HepG2 (cell line): Measurements from ENCODE around the gene FGD6. TPM values are rescaled to one million over a fixed set of nuclear protein-coding genes. Genes with fewer than 3 reads are reported as not detected.

Source experiments
- ATAC-seq: fragments of 200-7000 bp; cut with Tn5 transposase; 3 replicates; pipeline ENCODE4 v1.9.1; 2020; ENCODE audit warnings: mild to moderate bottlenecking, moderate library complexity
- BruUV-seq: library from RNA; stranded (reverse); fragments of 400-500 nt; replicated peaks from 2 replicates; lab custom pipeline; 2021; lab: Mats Ljungman, UMichigan
- CTCF ChIA-PET: fragments of 300-600 bp; formaldehyde crosslinking; extraction: SDS; loops from one replicate; lab custom pipeline; 2021; ENCODE audit warnings: low total read pairs, inconsistent platforms, low intra/inter-chr PET ratio; lab: Yijun Ruan, JAX
- POLR2A ChIA-PET: fragments of 350-600 bp; sonication (Branson Sonifier 250); formaldehyde crosslinking; loops from one replicate; lab custom pipeline; 2020; ENCODE audit warnings: antibody characterized with exemption, inconsistent platforms; lab: Yijun Ruan, JAX
- DNase-seq: peaks from one replicate; pipeline ENCODE4 v3.0.0-alpha.2; 2015; ENCODE audit warnings: low spot score
- FAIRE-seq: peaks from 3 replicates; lab custom pipeline; 2011; peaks lifted over from hg19 to GRCh38; lab: Jason Lieb, UNC
- H2AFZ ChIP-seq: one replicate; pipeline ENCODE4 v1.6.1; 2011; ENCODE audit warnings: low read length, inconsistent platforms
- H3K27ac ChIP-seq: fragments of 300-600 bp; 3 replicates; pipeline ENCODE4 v1.8.0; 2011; ENCODE audit warnings: mixed run types, mild to moderate bottlenecking, mixed read lengths, low read length, inconsistent platforms; ENCODE audit not compliant: insufficient read depth; ENCODE audit errors: extremely low read length
- H3K27me3 ChIP-seq, 2 experiments: fragments of 200-600 bp in 1 of 2; 2 replicates in 1 of 2; 3 replicates in 1 of 2; pipeline versions ENCODE4 v1.6.0 to v1.8.0; 2011; ENCODE audit warnings: low read length in 2 of 2, mild to moderate bottlenecking in 2 of 2, moderate library complexity in 2 of 2, inconsistent platforms in 1 of 2; ENCODE audit not compliant: insufficient read depth in 2 of 2, control insufficient read depth in 1 of 2
- H3K36me3 ChIP-seq, 2 experiments: fragments of 200-600 bp in 1 of 2; replicated peaks in 1 of 2; 2 replicates in 1 of 2; 3 replicates in 1 of 2; pipeline versions ENCODE4 v1.5.1 to v1.8.0; 2011; ENCODE audit warnings: low read length in 2 of 2, inconsistent platforms in 1 of 2; ENCODE audit not compliant: insufficient read depth in 2 of 2, control insufficient read depth in 1 of 2
- H3K4me1 ChIP-seq: 2 replicates; pipeline ENCODE4 v1.5.1; 2012; ENCODE audit warnings: low read length, inconsistent platforms; ENCODE audit not compliant: insufficient read depth
- H3K4me2 ChIP-seq: 2 replicates; pipeline ENCODE4 v1.6.0; 2011; ENCODE audit warnings: low read depth, low read length, inconsistent platforms
- H3K4me3 ChIP-seq, 3 experiments: fragments of 200-600 bp in 1 of 3; sonication (generic), shearing (Covaris generic) in 1 of 3; replicated peaks in 1 of 3; 2 replicates each; pipeline ENCODE4 v1.5.1; 2011 to 2016; ENCODE audit warnings: low read length in 3 of 3, inconsistent platforms in 2 of 3, low read depth in 2 of 3, mild to moderate bottlenecking in 2 of 3, control low read depth in 1 of 3, mixed read lengths in 1 of 3; ENCODE audit not compliant: insufficient read depth in 1 of 3
- H3K79me2 ChIP-seq: one replicate; pipeline ENCODE4 v1.6.1; 2011; ENCODE audit warnings: low read length, inconsistent platforms; ENCODE audit not compliant: insufficient read depth
- H3K9ac ChIP-seq: 2 replicates; pipeline ENCODE4 v1.6.0; 2011; ENCODE audit warnings: mild to moderate bottlenecking, low read depth, low read length, inconsistent platforms; ENCODE audit not compliant: insufficient read depth
- H3K9me3 ChIP-seq: 2 replicates; pipeline ENCODE4 v1.5.1; 2012; ENCODE audit warnings: mild to moderate bottlenecking, low read length
- H4K20me1 ChIP-seq: 2 replicates; pipeline ENCODE4 v1.6.0; 2011; ENCODE audit warnings: inconsistent platforms, mild to moderate bottlenecking, low read length, moderate library complexity; ENCODE audit not compliant: insufficient read depth
- AKAP8 ChIP-seq: sonication (generic); formaldehyde crosslinking; IDR thresholded peaks from 2 replicates; pipeline ENCODE4 v1.5.1; 2020; ENCODE audit warnings: mild to moderate bottlenecking, missing genetic modification reagents
- ESRRA ChIP-seq: sonication (generic); formaldehyde crosslinking; IDR thresholded peaks from 2 replicates; pipeline ENCODE4 v1.5.1; 2020; ENCODE audit warnings: mild to moderate bottlenecking, low read depth, missing genetic modification reagents
- FOSL1 ChIP-seq: sonication (generic); formaldehyde crosslinking; IDR thresholded peaks from 2 replicates; pipeline ENCODE4 v1.9.0; 2021; ENCODE audit warnings: missing genetic modification reagents, borderline replicate concordance
- GABPB1 ChIP-seq: IDR thresholded peaks from 2 replicates; pipeline ENCODE4 v1.6.1; 2016; ENCODE audit warnings: mild to moderate bottlenecking, missing genetic modification reagents, moderate library complexity, missing compliant biosample characterization
- MAFK ChIP-seq, 2 experiments: IDR thresholded peaks in 1 of 2; conservative IDR thresholded peaks in 1 of 2; 2 replicates each; pipeline ENCODE4 v1.6.1; 2011; ENCODE audit warnings: improper control_type of control experiment in 2 of 2, low read length in 2 of 2
- ZNF329 ChIP-seq: sonication (generic); formaldehyde crosslinking; IDR thresholded peaks from 2 replicates; pipeline ENCODE4 v1.9.0; 2021; ENCODE audit warnings: low read depth, mild to moderate bottlenecking, missing genetic modification reagents
- WGBS: methylation state at CpG from one replicate; pipeline ENCODE4 v1.1.6; 2017; ENCODE audit warnings: low lambda C conversion rate; 5-methylcytosine and 5-hydroxymethylcytosine counted together
- in situ Hi-C: cut with HindIII; loops from 2 replicates; pipeline ENCODE4 v1.10.0; 2017; ENCODE audit warnings: low pct_unique_long_range_greater_than_20kb; ENCODE audit not compliant: extremely low pct_ligation_motif_present
- intact Hi-C: fragments of 100-400 bp; cut with micrococcal nuclease; formaldehyde crosslinking; loops from one replicate; pipeline ENCODE4 v1.10.0; 2022; ENCODE audit not compliant: unreplicated experiment
- polyA plus RNA-seq, 8 experiments: library from polyadenylated mRNA; depleted of rRNA in 3 of 8; stranded (reverse) in 7 of 8; unstranded in 1 of 8; fragments of >200 nt; fragmentation: Illumina TruSeq in 4 of 8; extraction: Trizol in 4 of 8; gene quantifications; 2 replicates each; pipeline versions ENCODE4 v1.2.1 to v1.2.3, GENCODE V29; 2011 to 2016; ENCODE audit warnings: low read depth in 4 of 8, missing spikeins in 1 of 8, mixed read lengths in 1 of 8; ENCODE audit not compliant: insufficient read depth in 1 of 8
- total RNA-seq, 5 experiments: library from RNA; depleted of rRNA; stranded (reverse); fragments of >200 nt; fragmentation: Illumina TruSeq; extraction: Trizol; gene quantifications; 2 replicates each; pipeline ENCODE4 v1.2.3, GENCODE V29; 2016; ENCODE audit warnings: low read depth in 1 of 5
- TF ChIP-seq, protein P1 (sequence below): sonication (generic); formaldehyde crosslinking; IDR thresholded peaks from 2 replicates; pipeline ENCODE4 v1.8.1; 2022; ENCODE audit warnings: low read depth, mild to moderate bottlenecking, missing genetic modification reagents
- TF ChIP-seq, protein P2 (sequence below): sonication (generic); formaldehyde crosslinking; IDR thresholded peaks from 2 replicates; pipeline ENCODE4 v1.4.0; 2020; ENCODE audit warnings: missing genetic modification reagents

FGD6 gene
- total and polyA plus RNA-seq, 2 of the 13 experiments (the other 11 are each of a cell fraction or from before 2014, with no cell fraction given), result 2.2 to 4.3 TPM

DNA sequence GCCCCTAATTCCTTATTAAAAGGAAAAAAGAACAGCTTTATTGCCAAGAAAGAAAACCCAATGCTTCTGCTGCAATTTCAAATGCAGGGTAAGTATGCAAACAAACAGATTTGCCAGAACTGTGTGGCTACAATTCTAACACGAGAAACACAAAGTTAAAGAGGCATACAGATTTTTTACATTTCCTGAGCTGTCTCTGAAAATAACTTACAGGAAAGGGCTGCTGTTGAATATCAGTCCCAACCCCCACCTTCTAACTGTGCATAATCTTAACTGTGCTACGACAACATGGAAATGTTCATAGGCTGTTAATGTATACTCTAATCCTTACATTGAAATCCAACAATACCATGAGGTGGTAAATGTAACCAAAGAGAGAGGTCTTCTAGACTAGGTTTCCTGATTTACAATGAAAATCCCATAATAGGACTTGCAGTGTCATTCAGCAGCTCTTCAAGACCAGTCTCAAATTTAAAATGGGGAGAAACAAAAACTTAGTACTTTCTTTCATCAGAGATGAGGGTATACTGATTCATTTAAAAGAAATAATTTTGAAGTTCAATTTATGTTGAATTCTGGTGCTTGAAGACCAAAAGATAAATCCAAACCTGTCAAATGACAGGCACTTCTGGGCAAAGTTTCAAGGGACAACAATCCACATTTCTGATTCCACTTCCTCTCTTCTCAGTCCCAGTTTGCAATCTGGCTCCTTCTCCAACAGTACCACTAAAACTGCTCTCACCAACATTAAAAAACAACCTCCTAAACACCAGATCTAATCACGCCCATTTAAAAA is 14.4 kb downstream of the FGD6 start:
- H3K27me3 ChIP-seq, result no peaks in the 10 kb centered on the region
- H4K20me1 ChIP-seq, result no peaks in the 10 kb centered on the region
- ChIA-PET POLR2A (no interaction called here), CTCF (no interaction called here)
- H3K79me2 ChIP-seq, result no peaks in the 10 kb centered on the region
- no peak overlapping the region for H3K27ac ChIP-seq
- WGBS, result 92% methylated on average over 3 of the region's 3 CpGs
- ATAC-seq (no peak), FAIRE-seq (no peak), DNase-seq (no peak)
- H3K4me2 ChIP-seq, result no peak overlapping the region
- TF ChIP-seq FOSL1 (CRISPR knock-in tag) (no peak), ESRRA (CRISPR knock-in tag) (no peak), ZNF329 (CRISPR knock-in tag) (no peak), AKAP8 (CRISPR knock-in tag) (no peak), MAFK (conservative IDR thresholded peaks at IDR 0.05 in 1 of 2, IDR thresholded peaks at IDR 0.05 in 1 of 2; ENCODE audit: low read length in 2 of 2) (no peak), GABPB1 (no peak)
- TF ChIP-seq, protein P1, sequence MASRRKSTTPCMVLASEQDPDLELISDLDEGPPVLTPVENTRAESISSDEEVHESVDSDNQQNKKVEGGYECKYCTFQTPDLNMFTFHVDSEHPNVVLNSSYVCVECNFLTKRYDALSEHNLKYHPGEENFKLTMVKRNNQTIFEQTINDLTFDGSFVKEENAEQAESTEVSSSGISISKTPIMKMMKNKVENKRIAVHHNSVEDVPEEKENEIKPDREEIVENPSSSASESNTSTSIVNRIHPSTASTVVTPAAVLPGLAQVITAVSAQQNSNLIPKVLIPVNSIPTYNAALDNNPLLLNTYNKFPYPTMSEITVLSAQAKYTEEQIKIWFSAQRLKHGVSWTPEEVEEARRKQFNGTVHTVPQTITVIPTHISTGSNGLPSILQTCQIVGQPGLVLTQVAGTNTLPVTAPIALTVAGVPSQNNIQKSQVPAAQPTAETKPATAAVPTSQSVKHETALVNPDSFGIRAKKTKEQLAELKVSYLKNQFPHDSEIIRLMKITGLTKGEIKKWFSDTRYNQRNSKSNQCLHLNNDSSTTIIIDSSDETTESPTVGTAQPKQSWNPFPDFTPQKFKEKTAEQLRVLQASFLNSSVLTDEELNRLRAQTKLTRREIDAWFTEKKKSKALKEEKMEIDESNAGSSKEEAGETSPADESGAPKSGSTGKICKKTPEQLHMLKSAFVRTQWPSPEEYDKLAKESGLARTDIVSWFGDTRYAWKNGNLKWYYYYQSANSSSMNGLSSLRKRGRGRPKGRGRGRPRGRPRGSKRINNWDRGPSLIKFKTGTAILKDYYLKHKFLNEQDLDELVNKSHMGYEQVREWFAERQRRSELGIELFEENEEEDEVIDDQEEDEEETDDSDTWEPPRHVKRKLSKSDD (CRISPR knock-in tag), result no peak
- TF ChIP-seq, protein P2, sequence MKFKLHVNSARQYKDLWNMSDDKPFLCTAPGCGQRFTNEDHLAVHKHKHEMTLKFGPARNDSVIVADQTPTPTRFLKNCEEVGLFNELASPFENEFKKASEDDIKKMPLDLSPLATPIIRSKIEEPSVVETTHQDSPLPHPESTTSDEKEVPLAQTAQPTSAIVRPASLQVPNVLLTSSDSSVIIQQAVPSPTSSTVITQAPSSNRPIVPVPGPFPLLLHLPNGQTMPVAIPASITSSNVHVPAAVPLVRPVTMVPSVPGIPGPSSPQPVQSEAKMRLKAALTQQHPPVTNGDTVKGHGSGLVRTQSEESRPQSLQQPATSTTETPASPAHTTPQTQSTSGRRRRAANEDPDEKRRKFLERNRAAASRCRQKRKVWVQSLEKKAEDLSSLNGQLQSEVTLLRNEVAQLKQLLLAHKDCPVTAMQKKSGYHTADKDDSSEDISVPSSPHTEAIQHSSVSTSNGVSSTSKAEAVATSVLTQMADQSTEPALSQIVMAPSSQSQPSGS (CRISPR knock-in tag), result no peak
- H3K4me3 ChIP-seq, result no peak overlapping the region
- BruUV-seq, result no TSS peak
- no peaks in the 10 kb centered on the region for H3K9me3 ChIP-seq
- H3K4me1 ChIP-seq, result 0 out of 2 replicates have a peak, but pooled peaks cover 7% of the 10 kb centered on the region
- no peak overlapping the region for H2AFZ ChIP-seq
- in situ Hi-C loops (no loop called here), intact Hi-C loops (no loop called here)
- no peak overlapping the region for H3K9ac ChIP-seq
- H3K36me3 ChIP-seq, result peaks cover 0 to 2% of the 10 kb centered on the region in 2 experiments; a peak in 1 of 5 replicates
